Duodenal mucosa (tissue), 2 donors: ENCODE data around the gene MTHFD1L.

Experiments used
- H3K27ac ChIP-seq: one replicate; pipeline ENCODE4 v1.7.0; 2013; ENCODE audit warnings: low read depth, low read length
- H3K27me3 ChIP-seq, 2 donors: one replicate each; pipeline ENCODE4 v1.7.0; 2013; ENCODE audit warnings: low read length in 2 of 2, control low read depth in 1 of 2; ENCODE audit not compliant: insufficient read depth in 2 of 2, control insufficient read depth in 1 of 2
- H3K36me3 ChIP-seq, 2 donors: one replicate each; pipeline ENCODE4 v1.7.0; 2013; ENCODE audit warnings: low read length in 2 of 2, control low read depth in 1 of 2; ENCODE audit not compliant: insufficient read depth in 2 of 2, control insufficient read depth in 1 of 2
- H3K4me1 ChIP-seq, 2 donors: one replicate each; pipeline ENCODE4 v1.7.0; 2013; ENCODE audit warnings: low read length in 2 of 2, control low read depth in 1 of 2; ENCODE audit not compliant: insufficient read depth in 2 of 2, control insufficient read depth in 1 of 2
- H3K4me3 ChIP-seq, 2 donors: one replicate each; pipeline ENCODE4 v1.7.0; 2013; ENCODE audit warnings: low read length in 2 of 2, low read depth in 1 of 2
- H3K9ac ChIP-seq, 2 donors: one replicate each; pipeline ENCODE4 v1.7.0; 2013; ENCODE audit warnings: low read length in 2 of 2, low read depth in 1 of 2
- H3K9me3 ChIP-seq, 2 donors: one replicate each; pipeline ENCODE4 v1.7.0; 2013; ENCODE audit warnings: low read length in 2 of 2, control low read depth in 1 of 2; ENCODE audit not compliant: control insufficient read depth in 1 of 2

MTHFD1L gene

GRCh38 chr6:151096691-151097606, 231.4 kb downstream of the MTHFD1L start:
- no peak overlapping the region for H3K9ac ChIP-seq
- H3K9me3 ChIP-seq = no peaks in the 10 kb centered on the region
- no peaks in the 10 kb centered on the region for H3K27me3 ChIP-seq
- H3K4me1 ChIP-seq = no peaks in the 10 kb centered on the region
- no peak overlapping the region for H3K4me3 ChIP-seq
- no peak overlapping the region for H3K27ac ChIP-seq
- no peaks in the 10 kb centered on the region for H3K36me3 ChIP-seq

- H3K4me3 ChIP-seq = no peak overlapping the region
- H3K4me1 ChIP-seq = no peaks in the 10 kb centered on the region
- H3K9ac ChIP-seq = no peak overlapping the region
- no peaks in the 10 kb centered on the region for H3K36me3 ChIP-seq
- no peak overlapping the region for H3K27ac ChIP-seq
- no peaks in the 10 kb centered on the region for H3K27me3 ChIP-seq
- no peaks in the 10 kb centered on the region for H3K9me3 ChIP-seq
Measured at GRCh38 chr6:151098166-151098565, 232.7 kb downstream of the MTHFD1L start.

- H3K9me3 ChIP-seq = no peaks in the 10 kb centered on the region
- H3K9ac ChIP-seq = no peak overlapping the region
- no peaks in the 10 kb centered on the region for H3K4me1 ChIP-seq
- no peaks in the 10 kb centered on the region for H3K36me3 ChIP-seq
- H3K27me3 ChIP-seq = no peaks in the 10 kb centered on the region
- H3K27ac ChIP-seq = no peak overlapping the region
- no peak overlapping the region for H3K4me3 ChIP-seq
Measured at GRCh38 chr6:151100326-151100725, 234.8 kb downstream of the MTHFD1L start.

GRCh38 chr6:151101161-151101815, 235.8 kb downstream of the MTHFD1L start:
- H3K4me1 ChIP-seq = no peaks in the 10 kb centered on the region
- no peak overlapping the region for H3K27ac ChIP-seq
- no peak overlapping the region for H3K9ac ChIP-seq
- H3K4me3 ChIP-seq = no peak overlapping the region
- no peaks in the 10 kb centered on the region for H3K9me3 ChIP-seq
- H3K27me3 ChIP-seq = no peaks in the 10 kb centered on the region
- H3K36me3 ChIP-seq = no peaks in the 10 kb centered on the region

- no peaks in the 10 kb centered on the region for H3K27me3 ChIP-seq
- H3K9me3 ChIP-seq = no peaks in the 10 kb centered on the region
- H3K9ac ChIP-seq = no peak overlapping the region
- H3K36me3 ChIP-seq = no peaks in the 10 kb centered on the region
- H3K4me1 ChIP-seq = no peaks in the 10 kb centered on the region
- H3K4me3 ChIP-seq = no peak overlapping the region
- H3K27ac ChIP-seq = no peak overlapping the region
Measured at GRCh38 chr6:151101816-151102694, 236.6 kb downstream of the MTHFD1L start.

GRCh38 chr6:151103266-151103665, 237.8 kb downstream of the MTHFD1L start:
- Histone ChIP-seq H3K9ac (no peak overlapping the region), H3K27ac (no peak overlapping the region), H3K9me3 (no peaks in the 10 kb centered on the region), H3K4me3 (no peak overlapping the region), H3K4me1 (no peaks in the 10 kb centered on the region), H3K27me3 (no peaks in the 10 kb centered on the region), H3K36me3 (no peaks in the 10 kb centered on the region)

- no peaks in the 10 kb centered on the region for H3K36me3 ChIP-seq
- H3K27ac ChIP-seq = no peak overlapping the region
- H3K9me3 ChIP-seq = no peaks in the 10 kb centered on the region
- H3K4me3 ChIP-seq = no peak overlapping the region
- H3K9ac ChIP-seq = no peak overlapping the region
- H3K4me1 ChIP-seq = no peaks in the 10 kb centered on the region
- H3K27me3 ChIP-seq = no peaks in the 10 kb centered on the region
Measured at GRCh38 chr6:151107897-151108427, 242.5 kb downstream of the MTHFD1L start.

- Histone ChIP-seq H3K27ac (no peak overlapping the region), H3K4me3 (no peak overlapping the region), H3K27me3 (no peaks in the 10 kb centered on the region), H3K9ac (no peak overlapping the region), H3K9me3 (no peaks in the 10 kb centered on the region), H3K4me1 (no peaks in the 10 kb centered on the region), H3K36me3 (no peaks in the 10 kb centered on the region)
Measured at GRCh38 chr6:151108548-151108947, 243.0 kb downstream of the MTHFD1L start.

GRCh38 chr6:151109361-151109760, 243.9 kb downstream of the MTHFD1L start:
- Histone ChIP-seq H3K27me3 (no peaks in the 10 kb centered on the region), H3K27ac (no peak overlapping the region), H3K4me1 (no peaks in the 10 kb centered on the region), H3K9ac (no peak overlapping the region), H3K4me3 (no peak overlapping the region), H3K9me3 (no peaks in the 10 kb centered on the region), H3K36me3 (no peaks in the 10 kb centered on the region)
